GM12878 (cell line): ENCODE measurements around the gene CNTLN. TPM values are rescaled to one million over a fixed set of nuclear protein-coding genes. Genes with fewer than 3 reads are reported as not detected.

Source experiments
- ATAC-seq: fragments of 200-7000 bp; cut with Tn5 transposase; 3 replicates; pipeline ENCODE4 v1.9.1; 2020; ENCODE audit warnings: mild to moderate bottlenecking, moderate library complexity
- BruUV-seq: library from RNA; stranded (reverse); fragments of 400-500 nt; replicated peaks from 2 replicates; lab custom pipeline; 2021; lab: Mats Ljungman, UMichigan
- CTCF ChIA-PET: fragments of 300-600 bp; sonication (Branson Sonifier 250); formaldehyde crosslinking; extraction: SDS; loops from one replicate; lab custom pipeline; 2021; ENCODE audit warnings: inconsistent platforms; lab: Yijun Ruan, JAX
- POLR2A ChIA-PET: fragments of 350-600 bp; formaldehyde crosslinking; extraction: SDS; loops from one replicate; lab custom pipeline; 2021; ENCODE audit warnings: inconsistent platforms; lab: Charles Lee
- RAD21 ChIA-PET: fragments of 300-600 bp; sonication (Branson Sonifier 250); formaldehyde crosslinking; loops from one replicate; lab custom pipeline; 2023; ENCODE audit warnings: antibody characterized with exemption; ENCODE audit not compliant: unreplicated experiment; lab: Charles Lee
- SMC1A ChIA-PET: fragments of 300-600 bp; sonication (Branson Sonifier 250); formaldehyde crosslinking; loops from one replicate; lab custom pipeline; 2023; ENCODE audit not compliant: unreplicated experiment, uncharacterized antibody; lab: Charles Lee
- DNase-seq: peaks from one replicate; pipeline ENCODE4 v3.0.0-alpha.2; 2011; ENCODE audit warnings: low read depth, low spot score
- FAIRE-seq: peaks from 3 replicates; lab custom pipeline; 2011; peaks lifted over from hg19 to GRCh38; lab: Jason Lieb, UNC
- H2AFZ ChIP-seq: 2 replicates; pipeline ENCODE4 v1.6.0; 2011; ENCODE audit warnings: low read depth, low read length, control low read depth; ENCODE audit not compliant: control insufficient read depth
- H3K27ac ChIP-seq: 2 replicates; pipeline ENCODE4 v1.5.1; 2011; ENCODE audit warnings: control low read depth; ENCODE audit not compliant: control insufficient read depth, insufficient read depth
- H3K27me3 ChIP-seq, 2 experiments: replicated peaks in 1 of 2; 2 replicates each; pipeline versions ENCODE4 v1.6.0 to v1.6.1; 2011; ENCODE audit warnings: low read length in 1 of 2; ENCODE audit not compliant: control insufficient read depth in 2 of 2, insufficient read depth in 2 of 2
- H3K36me3 ChIP-seq, 2 experiments: 2 replicates each; pipeline ENCODE4 v1.5.1; 2011; ENCODE audit warnings: low read length in 1 of 2; ENCODE audit not compliant: control insufficient read depth in 2 of 2, insufficient read depth in 2 of 2
- H3K4me1 ChIP-seq: 2 replicates; pipeline ENCODE4 v1.6.1; 2011; ENCODE audit warnings: mild to moderate bottlenecking, low read length, moderate library complexity, mixed read lengths; ENCODE audit not compliant: control insufficient read depth, insufficient read depth
- H3K4me2 ChIP-seq: 2 replicates; pipeline ENCODE4 v1.6.0; 2011; ENCODE audit warnings: control low read depth; ENCODE audit not compliant: control insufficient read depth, insufficient read depth
- H3K4me3 ChIP-seq: fragments of 200-600 bp; sonication (generic); 2 replicates; pipeline ENCODE4 v1.5.1; 2016
- H3K79me2 ChIP-seq: 2 replicates; pipeline ENCODE4 v1.6.0; 2011; ENCODE audit warnings: low read length; ENCODE audit not compliant: control insufficient read depth, insufficient read depth
- H3K9ac ChIP-seq: 2 replicates; pipeline ENCODE4 v1.8.0; 2011; ENCODE audit warnings: low read length, control low read depth, mixed read lengths; ENCODE audit not compliant: control insufficient read depth, insufficient read depth
- H3K9me3 ChIP-seq: replicated peaks from 3 replicates; pipeline ENCODE4 v1.5.1; 2011; ENCODE audit warnings: mild to moderate bottlenecking, low read length; ENCODE audit not compliant: control insufficient read depth, insufficient read depth
- H4K20me1 ChIP-seq: 2 replicates; pipeline ENCODE4 v1.6.0; 2011; ENCODE audit not compliant: control insufficient read depth, insufficient read depth
- BCL11A ChIP-seq: IDR thresholded peaks from 2 replicates; pipeline ENCODE4 v1.6.1; 2011; ENCODE audit warnings: low read depth, low read length
- CTCF ChIP-seq, 3 experiments: IDR thresholded peaks in 2 of 3; conservative IDR thresholded peaks in 1 of 3; 2 replicates each; pipeline ENCODE4 v1.5.1; 2011; ENCODE audit warnings: low read depth in 3 of 3, low read length in 3 of 3, mild to moderate bottlenecking in 3 of 3, control low read depth in 2 of 3, moderate library complexity in 2 of 3, inconsistent platforms in 1 of 3, mixed read lengths in 1 of 3; ENCODE audit not compliant: control insufficient read depth in 2 of 3, insufficient read depth in 1 of 3; ENCODE audit errors: extremely low read depth in 1 of 3
- HDGF ChIP-seq: fragments of 450-650 bp; IDR thresholded peaks from 2 replicates; pipeline ENCODE4 v1.6.1; 2016; ENCODE audit warnings: antibody characterized with exemption
- JUND ChIP-seq: IDR thresholded peaks from 2 replicates; pipeline ENCODE4 v1.6.1; 2012; ENCODE audit warnings: low read depth, mild to moderate bottlenecking, low read length, improper control_type of control experiment, moderate library complexity
- KDM1A ChIP-seq: fragments of 200-600 bp; sonication (generic); IDR thresholded peaks from 2 replicates; pipeline ENCODE4 v1.6.1; 2016; ENCODE audit warnings: borderline replicate concordance
- NRF1 ChIP-seq: conservative IDR thresholded peaks from 2 replicates; pipeline ENCODE4 v1.6.1; 2011; ENCODE audit warnings: mild to moderate bottlenecking, low read depth, low read length, improper control_type of control experiment
- RFX5 ChIP-seq: IDR thresholded peaks from 2 replicates; pipeline ENCODE4 v1.6.1; 2011; ENCODE audit warnings: low read depth, low read length, improper control_type of control experiment
- SMAD1 ChIP-seq: fragments of 450-650 bp; IDR thresholded peaks from 2 replicates; pipeline ENCODE4 v1.6.1; 2018; ENCODE audit warnings: mild to moderate bottlenecking, low read depth; ENCODE audit not compliant: partially characterized antibody
- SMARCA5 ChIP-seq: fragments of 450-650 bp; IDR thresholded peaks from 2 replicates; pipeline ENCODE4 v1.6.1; 2017; ENCODE audit warnings: mild to moderate bottlenecking
- SREBF1 ChIP-seq: IDR thresholded peaks from 2 replicates; pipeline ENCODE4 v1.6.1; 2012; ENCODE audit warnings: mild to moderate bottlenecking, low read length
- SUPT20H ChIP-seq: IDR thresholded peaks from 2 replicates; pipeline ENCODE4 v1.6.1; 2011; ENCODE audit warnings: low read depth, mild to moderate bottlenecking, low read length, moderate library complexity, borderline replicate concordance; ENCODE audit not compliant: control insufficient read depth
- ZBTB40 ChIP-seq: fragments of 450-650 bp; IDR thresholded peaks from 2 replicates; pipeline ENCODE4 v1.6.1; 2016; ENCODE audit warnings: mild to moderate bottlenecking, moderate library complexity, borderline replicate concordance
- ZNF217 ChIP-seq: fragments of 450-650 bp; IDR thresholded peaks from 2 replicates; pipeline ENCODE4 v1.6.1; 2017; ENCODE audit warnings: antibody characterized with exemption, mild to moderate bottlenecking
- ZNF384 ChIP-seq: IDR thresholded peaks from 2 replicates; pipeline ENCODE4 v1.6.1; 2012; ENCODE audit warnings: low read depth, mild to moderate bottlenecking, low read length, improper control_type of control experiment, borderline replicate concordance
- WGBS: methylation state at CpG from one replicate; pipeline ENCODE4 v1.1.6; 2016; ENCODE audit warnings: low lambda C conversion rate; ENCODE audit not compliant: insufficient replicate concordance, insufficient coverage; ENCODE audit errors: missing lambda C conversion rate; 5-methylcytosine and 5-hydroxymethylcytosine counted together
- in situ Hi-C: fragments of 300-500 bp; cut with MboI; formaldehyde crosslinking; loops from 9 replicates; pipeline ENCODE4 v1.14.3; 2018; ENCODE audit warnings: mixed read lengths
- intact Hi-C: fragments of 100-400 bp; cut with micrococcal nuclease; formaldehyde crosslinking; loops from one replicate; pipeline ENCODE4 v1.14.2; 2022; ENCODE audit not compliant: unreplicated experiment
- polyA plus RNA-seq, 11 experiments: library from polyadenylated mRNA; depleted of rRNA in 4 of 11; unstranded in 6 of 11; stranded (reverse) in 5 of 11; fragments of >200 nt; fragmentation: Nextera tagmentation in 4 of 11; fragmentation: Illumina TruSeq in 1 of 11; extraction: Ambion mirVana in 4 of 11; extraction: Trizol in 1 of 11; gene quantifications; 1 replicate in 1 of 11; 2 replicates in 10 of 11; pipeline versions ENCODE4 v1.2.1 to v1.2.3, GENCODE V29; 2011 to 2016; ENCODE audit warnings: inconsistent platforms in 2 of 11, missing spikeins in 2 of 11, low read depth in 1 of 11
- total RNA-seq, 4 experiments: library from RNA; depleted of rRNA in 3 of 4; stranded (reverse); fragments of >200 nt in 3 of 4; fragmentation: Illumina TruSeq in 1 of 4; extraction: Trizol in 1 of 4; gene quantifications; 2 replicates each; pipeline versions ENCODE4 v1.2.1 to v1.2.3, GENCODE V29; 2013 to 2021
- TF ChIP-seq, protein P1 (sequence below): fragments of 450-650 bp; IDR thresholded peaks from 2 replicates; pipeline ENCODE4 v1.6.1; 2016; ENCODE audit warnings: mild to moderate bottlenecking

The CNTLN gene
- total and polyA plus RNA-seq, 10 of the 15 experiments (the other 5 are each of a cell fraction or from before 2014, with no cell fraction given), result 0.01 to 7.0 (median 0.03) TPM; not detected in 4

GRCh38 chr9:17342696-17343095 is 207.9 kb downstream of the CNTLN start:
- Histone ChIP-seq H3K4me3 (no peak overlapping the region), H3K4me2 (no peak overlapping the region), H3K4me1 (no peaks in the 10 kb centered on the region), H3K27ac (no peak overlapping the region), H4K20me1 (no peaks in the 10 kb centered on the region), H3K9me3 (no peaks in the 10 kb centered on the region), H3K9ac (no peak overlapping the region), H3K79me2 (no peaks in the 10 kb centered on the region), H3K27me3 (no peaks in the 10 kb centered on the region), H3K36me3 (no peaks in the 10 kb centered on the region), H2AFZ (no peak overlapping the region)
- WGBS, result 40% methylated on average over 4 of the region's 4 CpGs
- CTCF ChIA-PET, result interaction anchor here (0.6 to 1.0 kb wide), 3 partner anchors 14 to 1149 kb away, joined by 3 read pairs; no protein-coding TSS in a partner anchor
- DNase-seq, result no peak
- ATAC-seq, result no peak
- in situ Hi-C loops (no loop called here), intact Hi-C loops (no loop called here)
- SMC1A ChIA-PET, result interaction anchor here (1.3 kb wide), 1 partner anchor 8 kb away, joined by 3 read pairs; no protein-coding TSS in a partner anchor
- POLR2A ChIA-PET, result no interaction called here
- no TSS peak for BruUV-seq
- RAD21 ChIA-PET, result no interaction called here
- no peak for FAIRE-seq
- TF ChIP-seq KDM1A (no peak), HDGF (no peak), SUPT20H (no peak), ZBTB40 (no peak), ZNF217 (no peak), RFX5 (no peak), BCL11A (no peak), SMARCA5 (no peak), JUND (no peak), CTCF (IDR thresholded peaks at IDR 0.05 in 2 of 3, conservative IDR thresholded peaks at IDR 0.05 in 1 of 3; ENCODE audit: control insufficient read depth in 2 of 3, extremely low read depth in 1 of 3, insufficient read depth in 1 of 3, low read depth in 3 of 3, low read length in 3 of 3) (no peak), SREBF1 (no peak), NRF1 (no peak), ZNF384 (no peak), SMAD1 (no peak)
- TF ChIP-seq, protein P1, sequence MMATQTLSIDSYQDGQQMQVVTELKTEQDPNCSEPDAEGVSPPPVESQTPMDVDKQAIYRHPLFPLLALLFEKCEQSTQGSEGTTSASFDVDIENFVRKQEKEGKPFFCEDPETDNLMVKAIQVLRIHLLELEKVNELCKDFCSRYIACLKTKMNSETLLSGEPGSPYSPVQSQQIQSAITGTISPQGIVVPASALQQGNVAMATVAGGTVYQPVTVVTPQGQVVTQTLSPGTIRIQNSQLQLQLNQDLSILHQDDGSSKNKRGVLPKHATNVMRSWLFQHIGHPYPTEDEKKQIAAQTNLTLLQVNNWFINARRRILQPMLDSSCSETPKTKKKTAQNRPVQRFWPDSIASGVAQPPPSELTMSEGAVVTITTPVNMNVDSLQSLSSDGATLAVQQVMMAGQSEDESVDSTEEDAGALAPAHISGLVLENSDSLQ, result no peak
